IMR-90 (cell line): Measurements from ENCODE around the gene PTCH1.

Source experiments
- FOS ChIP-seq: fragments of 150-350 bp; IDR thresholded peaks from 2 replicates; pipeline ENCODE4 v1.6.1; 2016; ENCODE audit warnings: low read depth, low read length
- POLR2A ChIP-seq: IDR thresholded peaks from 2 replicates; pipeline ENCODE4 v1.6.1; 2012; ENCODE audit warnings: mild to moderate bottlenecking, low read depth, low read length
- TF ChIP-seq, protein P1 (sequence below): fragments of 150-350 bp; IDR thresholded peaks from 2 replicates; pipeline ENCODE4 v1.6.1; 2016; ENCODE audit warnings: low read depth, mild to moderate bottlenecking, low read length, moderate library complexity, borderline replicate concordance
- TF ChIP-seq, protein P2 (sequence below): conservative IDR thresholded peaks from 2 replicates; pipeline ENCODE4 v1.5.1; 2012; ENCODE audit warnings: mild to moderate bottlenecking, low read depth, low read length, improper control_type of control experiment

DNA sequence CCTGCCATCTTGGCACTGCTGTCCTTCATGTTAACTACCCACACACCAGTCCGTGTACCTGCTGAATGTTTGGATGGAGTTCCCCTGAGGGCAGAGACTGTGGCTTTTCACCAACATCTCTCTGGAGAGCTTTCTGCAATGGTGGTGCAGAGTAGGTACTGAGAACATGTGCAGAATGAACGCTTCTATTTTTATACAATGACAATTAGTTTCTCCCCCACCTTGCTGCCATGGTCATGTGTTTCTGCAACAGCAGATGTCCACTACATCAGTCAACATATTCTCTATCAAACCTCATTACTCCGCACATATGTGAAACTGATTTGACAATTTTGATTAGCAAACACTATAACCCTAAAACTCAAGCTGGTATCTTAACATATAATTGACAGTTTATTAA is 14.5 kb downstream of the PTCH1 start:
- TF ChIP-seq, protein P1, sequence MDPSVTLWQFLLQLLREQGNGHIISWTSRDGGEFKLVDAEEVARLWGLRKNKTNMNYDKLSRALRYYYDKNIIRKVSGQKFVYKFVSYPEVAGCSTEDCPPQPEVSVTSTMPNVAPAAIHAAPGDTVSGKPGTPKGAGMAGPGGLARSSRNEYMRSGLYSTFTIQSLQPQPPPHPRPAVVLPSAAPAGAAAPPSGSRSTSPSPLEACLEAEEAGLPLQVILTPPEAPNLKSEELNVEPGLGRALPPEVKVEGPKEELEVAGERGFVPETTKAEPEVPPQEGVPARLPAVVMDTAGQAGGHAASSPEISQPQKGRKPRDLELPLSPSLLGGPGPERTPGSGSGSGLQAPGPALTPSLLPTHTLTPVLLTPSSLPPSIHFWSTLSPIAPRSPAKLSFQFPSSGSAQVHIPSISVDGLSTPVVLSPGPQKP = no peak
- TF ChIP-seq, protein P2, sequence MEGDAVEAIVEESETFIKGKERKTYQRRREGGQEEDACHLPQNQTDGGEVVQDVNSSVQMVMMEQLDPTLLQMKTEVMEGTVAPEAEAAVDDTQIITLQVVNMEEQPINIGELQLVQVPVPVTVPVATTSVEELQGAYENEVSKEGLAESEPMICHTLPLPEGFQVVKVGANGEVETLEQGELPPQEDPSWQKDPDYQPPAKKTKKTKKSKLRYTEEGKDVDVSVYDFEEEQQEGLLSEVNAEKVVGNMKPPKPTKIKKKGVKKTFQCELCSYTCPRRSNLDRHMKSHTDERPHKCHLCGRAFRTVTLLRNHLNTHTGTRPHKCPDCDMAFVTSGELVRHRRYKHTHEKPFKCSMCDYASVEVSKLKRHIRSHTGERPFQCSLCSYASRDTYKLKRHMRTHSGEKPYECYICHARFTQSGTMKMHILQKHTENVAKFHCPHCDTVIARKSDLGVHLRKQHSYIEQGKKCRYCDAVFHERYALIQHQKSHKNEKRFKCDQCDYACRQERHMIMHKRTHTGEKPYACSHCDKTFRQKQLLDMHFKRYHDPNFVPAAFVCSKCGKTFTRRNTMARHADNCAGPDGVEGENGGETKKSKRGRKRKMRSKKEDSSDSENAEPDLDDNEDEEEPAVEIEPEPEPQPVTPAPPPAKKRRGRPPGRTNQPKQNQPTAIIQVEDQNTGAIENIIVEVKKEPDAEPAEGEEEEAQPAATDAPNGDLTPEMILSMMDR = no peak
- TF ChIP-seq POLR2A (no peak), FOS (no peak)
